SU-DHL-6 (cell line): ENCODE measurements around the gene CACNA2D4.

Experiments
- H2AFZ ChIP-seq: fragments of 200-600 bp; sonication (generic); 2 replicates; pipeline ENCODE4 v1.6.1; 2014; ENCODE audit warnings: low read depth, mild to moderate bottlenecking, moderate library complexity, mixed read lengths, antibody characterized with exemption, low read length; ENCODE audit not compliant: severe bottlenecking
- H3F3A ChIP-seq: fragments of 200-600 bp; shearing (Covaris generic); 2 replicates; pipeline ENCODE4 v1.6.0; 2016; ENCODE audit warnings: antibody characterized with exemption, mild to moderate bottlenecking; ENCODE audit not compliant: insufficient read depth
- H3K27ac ChIP-seq: fragments of 200-600 bp; sonication (generic); 2 replicates; pipeline ENCODE4 v1.5.1; 2016; ENCODE audit warnings: low read depth, mild to moderate bottlenecking, low read length, moderate library complexity, mixed read lengths
- H3K27me3 ChIP-seq: fragments of 200-600 bp; sonication (generic), shearing (Covaris generic); 2 replicates; pipeline ENCODE4 v1.6.0; 2014; ENCODE audit warnings: mild to moderate bottlenecking, low read length
- H3K36me3 ChIP-seq: fragments of 200-600 bp; sonication (generic); 2 replicates; pipeline ENCODE4 v1.6.1; 2014; ENCODE audit warnings: mild to moderate bottlenecking, low read length, mixed read lengths
- H3K4me2 ChIP-seq: fragments of 300-600, 200-600 bp; shearing (Covaris generic), sonication (generic); 2 replicates; pipeline ENCODE4 v1.6.0; 2014; ENCODE audit warnings: low read length, low read depth, mild to moderate bottlenecking; ENCODE audit not compliant: poor library complexity, severe bottlenecking
- H3K4me3 ChIP-seq: fragments of 200-600 bp; sonication (generic); 2 replicates; pipeline ENCODE4 v1.5.1; 2014; ENCODE audit warnings: antibody characterized with exemption, low read length, mild to moderate bottlenecking, mixed read lengths; ENCODE audit not compliant: insufficient read depth, poor library complexity, severe bottlenecking
- H3K79me2 ChIP-seq: fragments of 200-600 bp; sonication (generic); 2 replicates; pipeline ENCODE4 v1.6.1; 2014; ENCODE audit warnings: mild to moderate bottlenecking, low read length, moderate library complexity; ENCODE audit not compliant: insufficient read depth
- H3K9ac ChIP-seq: fragments of 200-600 bp; sonication (generic); 2 replicates; pipeline ENCODE4 v1.7.0; 2014; ENCODE audit warnings: mild to moderate bottlenecking, low read length
- H3K9me2 ChIP-seq: fragments of 200-600 bp; sonication (generic); replicated peaks from 2 replicates; pipeline ENCODE4 v1.6.1; 2014; ENCODE audit warnings: low read length; ENCODE audit not compliant: insufficient read depth
- H3K9me3 ChIP-seq: fragments of 200-600 bp; sonication (generic); 2 replicates; pipeline ENCODE4 v1.6.1; 2014; ENCODE audit warnings: low read length, mixed read lengths; ENCODE audit not compliant: insufficient read depth
- H4K20me1 ChIP-seq: fragments of 200-600 bp; sonication (generic); 2 replicates; pipeline ENCODE4 v1.6.1; 2014; ENCODE audit warnings: low read depth, mild to moderate bottlenecking, antibody characterized with exemption, low read length, moderate library complexity, mixed read lengths
- CTCF ChIP-seq: fragments of 200-600 bp; sonication (generic); IDR thresholded peaks from one replicate; pipeline ENCODE4 v1.5.1; 2017; ENCODE audit warnings: antibody characterized with exemption, mild to moderate bottlenecking, low read length, moderate library complexity; ENCODE audit not compliant: insufficient read depth, poor library complexity, severe bottlenecking
- EZH2phosphoT487 ChIP-seq: fragments of 200-600 bp; sonication (generic), shearing (Covaris generic); conservative IDR thresholded peaks from 2 replicates; pipeline ENCODE4 v1.6.1; 2018; ENCODE audit warnings: mild to moderate bottlenecking, antibody characterized with exemption, low read length, moderate library complexity, mixed read lengths

Gene CACNA2D4

GRCh38 chr12:1773937-1774655, 144.4 kb downstream of the CACNA2D4 start:
- Histone ChIP-seq H3K9me2 (no peaks in the 10 kb centered on the region), H3K4me2 (no peak overlapping the region), H4K20me1 (no peaks in the 10 kb centered on the region; the same call in 1 of the 2 replicates), H3K27ac (no peak overlapping the region), H3K9ac (no peak overlapping the region), H2AFZ (no peak overlapping the region), H3F3A (no peaks in the 10 kb centered on the region; the same call in 1 of the 2 replicates), H3K4me3 (no peak overlapping the region), H3K36me3 (peaks cover 12% of the 10 kb centered on the region; the same call in 1 of the 2 replicates), H3K9me3 (no peaks in the 10 kb centered on the region), H3K27me3 (no peaks in the 10 kb centered on the region), H3K79me2 (peaks cover 31% of the 10 kb centered on the region)
- TF ChIP-seq EZH2phosphoT487 (no peak), CTCF (no peak)

- Histone ChIP-seq H3K9ac (no peak overlapping the region), H3K4me3 (no peak overlapping the region), H2AFZ (no peak overlapping the region), H4K20me1 (peaks cover 12% of the 10 kb centered on the region; the same call in 1 of the 2 replicates), H3K9me3 (no peaks in the 10 kb centered on the region), H3K9me2 (no peaks in the 10 kb centered on the region), H3K27ac (no peak overlapping the region), H3K4me2 (no peak overlapping the region), H3K36me3 (peaks cover 14% of the 10 kb centered on the region; the same call in 1 of the 2 replicates), H3F3A (no peaks in the 10 kb centered on the region; the same call in 1 of the 2 replicates), H3K27me3 (no peaks in the 10 kb centered on the region), H3K79me2 (peaks cover 72% of the 10 kb centered on the region)
- TF ChIP-seq CTCF (no peak), EZH2phosphoT487 (no peak)
These were observed 148.5 kb downstream of the CACNA2D4 start for GRCh38 chr12:1769809-1770494.

- no peak overlapping the region for H3K4me3 ChIP-seq
- peaks cover 85% of the 10 kb centered on the region for H3K79me2 ChIP-seq
- peaks cover 18% of the 10 kb centered on the region for H4K20me1 ChIP-seq
- H3K9ac ChIP-seq: no peak overlapping the region
- no peak overlapping the region for H3K4me2 ChIP-seq
- no peaks in the 10 kb centered on the region for H3K9me2 ChIP-seq
- no peaks in the 10 kb centered on the region for H3K27me3 ChIP-seq
- H3K36me3 ChIP-seq: peaks cover 12% of the 10 kb centered on the region; the same call in 1 of the 2 replicates
- no peak overlapping the region for H2AFZ ChIP-seq
- TF ChIP-seq CTCF (no peak), EZH2phosphoT487 (no peak)
- H3F3A ChIP-seq: no peaks in the 10 kb centered on the region; the same call in 1 of the 2 replicates
- no peaks in the 10 kb centered on the region for H3K9me3 ChIP-seq
- H3K27ac ChIP-seq: no peak overlapping the region
These were observed 149.8 kb downstream of the CACNA2D4 start for GRCh38 chr12:1768615-1769014.
